D721Med (cell line): ENCODE data around the gene UBAP1.
A peak's percentile ranks its signal among the peaks of the same experiment; 100 is the strongest.
"Not testable (repeated sequence)": the region's sequence is repeated elsewhere in the genome, so short reads cannot be mapped to it uniquely, and the experiment has no call there.

Experiments used
- DNase-seq: peaks from one replicate; pipeline ENCODE4 v3.0.0; 2011; ENCODE audit warnings: low spot score; ENCODE audit not compliant: insufficient read length
- FAIRE-seq: peaks from 2 replicates; lab custom pipeline; 2011; peaks lifted over from hg19 to GRCh38; lab: Jason Lieb, UNC
- CTCF ChIP-seq: IDR thresholded peaks from 2 replicates; pipeline ENCODE4 v1.5.1; 2012; ENCODE audit warnings: mild to moderate bottlenecking, control low read depth; ENCODE audit not compliant: insufficient read depth; ENCODE audit errors: missing control alignments

The UBAP1 gene

GRCh38 chr9:34282096-34282495 lies 103.3 kb downstream of the UBAP1 start:
- no peak for DNase-seq
- no peak for TF ChIP-seq CTCF
- no peak for FAIRE-seq

- TF ChIP-seq CTCF, result no peak
- FAIRE-seq (peak; percentile 29), DNase-seq (no peak)
These were observed 110.3 kb downstream of the UBAP1 start for GRCh38 chr9:34289159-34289558.

- no peak for TF ChIP-seq CTCF
- no peak for FAIRE-seq
- no peak for DNase-seq
These were observed 112.2 kb downstream of the UBAP1 start for GRCh38 chr9:34291023-34291422.

- no peak for TF ChIP-seq CTCF
- no peak for FAIRE-seq
- no peak for DNase-seq
These were observed 112.6 kb downstream of the UBAP1 start for GRCh38 chr9:34291423-34291822.

- no peak for FAIRE-seq
- TF ChIP-seq CTCF, result no peak
- no peak for DNase-seq
These were observed 113.7 kb downstream of the UBAP1 start for GRCh38 chr9:34292552-34292951.

GRCh38 chr9:34301064-34301463 lies 122.2 kb downstream of the UBAP1 start:
- not testable (repeated sequence) for FAIRE-seq, DNase-seq
